GM20000 (cell line): Measurements from ENCODE around the gene DBNDD1.
A peak's percentile ranks its signal among the peaks of the same experiment; 100 is the strongest.

Experiments used
- DNase-seq: peaks from one replicate; pipeline ENCODE4 v3.0.0; 2012; ENCODE audit warnings: low spot score
- CTCF ChIP-seq: IDR thresholded peaks from 2 replicates; pipeline ENCODE4 v1.5.1; 2012; ENCODE audit warnings: mild to moderate bottlenecking, control low read depth; ENCODE audit errors: extremely low read depth, missing control alignments

Gene DBNDD1

DNA sequence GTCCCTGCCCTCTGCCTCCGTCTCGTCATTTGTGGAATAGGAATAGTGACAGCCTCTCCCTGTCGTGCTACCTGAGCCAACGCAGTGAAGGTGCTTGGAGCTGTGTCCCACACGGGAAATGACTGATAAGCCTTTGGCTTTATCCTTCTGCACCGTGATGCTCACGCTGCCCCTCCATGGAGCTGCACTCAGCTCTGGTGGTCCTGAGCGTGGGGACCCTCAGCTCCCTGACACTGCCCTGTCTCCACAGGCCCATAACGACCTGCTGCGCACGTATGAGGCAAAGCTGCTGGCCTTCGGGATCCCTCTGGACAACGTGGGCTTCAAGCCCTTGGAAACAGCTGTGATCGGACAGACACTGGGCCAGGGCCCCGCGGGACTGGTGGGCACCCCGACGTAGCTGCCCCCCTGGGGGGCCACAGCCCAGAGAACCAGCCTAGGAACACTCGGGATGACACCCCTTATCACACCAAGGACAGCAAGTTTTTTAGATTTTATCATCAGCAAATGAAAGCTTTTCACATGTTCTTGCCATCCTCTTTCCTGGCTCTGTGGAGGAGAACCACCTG lies 23.8 kb upstream of the DBNDD1 start:
- TF ChIP-seq CTCF: no peak
- DNase-seq: peak; percentile 7

DNA sequence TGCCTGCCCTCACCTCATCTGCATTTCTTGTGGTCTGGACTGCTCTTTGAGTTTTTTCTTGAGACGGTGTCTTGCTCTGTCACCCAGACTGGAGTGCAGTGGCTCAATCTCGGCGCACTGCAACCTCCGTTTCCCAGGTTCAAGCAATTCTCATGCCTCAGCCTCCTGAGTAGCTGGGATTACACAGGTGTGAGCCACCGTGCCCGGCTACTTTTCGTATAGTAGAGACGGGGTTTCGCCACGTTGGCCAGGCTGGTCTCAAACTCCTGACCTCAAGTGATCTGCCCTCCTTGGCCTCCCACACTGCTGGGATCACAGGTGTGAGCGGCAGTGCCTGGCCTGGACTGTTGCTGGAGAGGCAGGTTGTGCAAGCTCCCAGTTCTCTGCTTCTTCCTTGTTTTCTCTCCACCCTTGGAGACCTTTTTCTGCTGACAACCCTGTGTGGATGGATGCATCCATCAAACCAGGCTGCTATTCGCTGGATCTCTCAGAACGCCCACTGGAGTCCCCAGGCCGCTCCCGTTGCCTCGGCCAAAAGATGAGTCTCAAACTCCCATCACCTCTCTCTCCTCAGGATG lies 22.7 kb upstream of the DBNDD1 start:
- peak; percentile 12 for DNase-seq
- no peak for TF ChIP-seq CTCF

- DNase-seq: no peak
- TF ChIP-seq CTCF: no peak
These were observed 21.1 kb upstream of the DBNDD1 start for GRCh38 chr16:90040152-90041023.

DNA sequence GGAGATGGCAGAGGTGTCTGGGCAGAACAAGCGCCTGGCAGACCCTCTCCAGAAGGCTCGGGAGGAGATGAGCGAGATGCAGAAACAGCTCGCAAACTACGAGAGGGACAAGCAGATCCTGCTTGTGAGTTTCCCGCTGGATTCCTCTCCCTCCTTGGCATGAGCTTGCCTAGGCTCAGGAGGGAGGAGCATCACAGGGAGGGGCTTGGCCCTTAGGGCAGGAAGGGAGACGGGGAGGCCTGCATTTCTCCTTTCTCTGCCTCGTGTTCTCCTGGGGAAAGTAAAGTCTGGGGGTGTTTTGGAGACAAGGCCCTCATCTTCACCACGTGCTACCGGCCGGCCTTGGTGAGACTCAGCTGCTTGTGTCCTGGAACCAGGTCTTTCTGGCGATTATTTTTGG lies 18.0 kb upstream of the DBNDD1 start:
- no peak for DNase-seq
- no peak for TF ChIP-seq CTCF

- no peak for TF ChIP-seq CTCF
- no peak for DNase-seq
These were observed 16.6 kb upstream of the DBNDD1 start for GRCh38 chr16:90035902-90036301.

- TF ChIP-seq CTCF: no peak
These were observed 15.2 kb upstream of the DBNDD1 start for GRCh38 chr16:90034504-90034903.

GRCh38 chr16:90033387-90033786 lies 14.1 kb upstream of the DBNDD1 start:
- no peak for DNase-seq
- TF ChIP-seq CTCF: no peak

More at GRCh38 chr16:90034504-90034903, 15.2 kb upstream of the DBNDD1 start:
- DNase-seq: no peak
